HEK293T (cell line): ENCODE results near the gene PRKG2.

Experiments
- BHLHE40 ChIP-seq: fragments of 450-650 bp; IDR thresholded peaks from 2 replicates; pipeline ENCODE4 v1.6.1; 2016; ENCODE audit warnings: mild to moderate bottlenecking, moderate library complexity, borderline replicate concordance
- HDGF ChIP-seq: fragments of 450-650 bp; IDR thresholded peaks from 2 replicates; pipeline ENCODE4 v1.6.1; 2017; ENCODE audit warnings: antibody characterized with exemption, borderline replicate concordance
- LEF1 ChIP-seq: fragments of 450-650 bp; IDR thresholded peaks from 2 replicates; pipeline ENCODE4 v1.6.1; 2017; ENCODE audit warnings: mild to moderate bottlenecking, borderline replicate concordance
- NFRKB ChIP-seq: fragments of 450-650 bp; IDR thresholded peaks from 2 replicates; pipeline ENCODE4 v1.6.1; 2016; ENCODE audit warnings: mild to moderate bottlenecking, moderate library complexity
- SUZ12 ChIP-seq: fragments of 450-650 bp; IDR thresholded peaks from 2 replicates; pipeline ENCODE4 v1.6.1; 2016; ENCODE audit warnings: mild to moderate bottlenecking
- TARDBP ChIP-seq: fragments of 450-650 bp; IDR thresholded peaks from 2 replicates; pipeline ENCODE4 v1.6.1; 2016

DNA sequence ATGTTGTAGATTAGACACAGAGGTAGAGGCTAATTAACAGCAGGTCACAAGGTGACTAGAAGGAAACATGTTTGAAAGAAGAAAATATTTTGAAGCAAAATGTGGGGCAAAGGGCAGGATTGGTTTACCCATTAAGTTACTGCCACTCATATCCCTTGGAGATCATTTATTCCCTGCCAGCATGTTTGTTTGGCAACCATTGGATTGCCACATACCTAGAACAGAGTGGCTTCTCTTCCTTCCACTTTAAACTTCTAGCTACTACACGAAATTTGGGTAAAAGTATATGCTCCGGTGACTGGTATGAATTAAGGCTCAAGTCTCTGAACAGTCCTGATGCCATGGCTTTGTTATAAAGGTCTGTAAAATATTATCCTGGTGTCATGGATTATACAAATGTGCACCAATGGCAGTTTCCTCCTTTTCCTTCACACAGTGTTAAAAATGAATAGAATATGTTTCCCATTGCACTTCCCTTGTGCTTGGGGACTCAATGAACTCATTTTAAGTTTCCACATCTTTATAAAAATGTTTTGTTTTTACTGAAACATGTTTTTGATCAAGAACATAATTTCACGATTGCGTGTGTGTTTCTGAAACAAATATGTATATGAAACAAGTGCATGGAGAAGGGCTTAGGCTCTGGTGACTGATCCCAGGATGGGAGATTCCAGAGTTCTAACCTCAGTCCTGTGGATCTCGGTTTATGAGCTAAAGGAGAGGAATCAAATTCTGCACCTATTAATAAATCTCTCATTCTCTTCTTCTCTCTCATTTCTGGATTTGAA is 172.2 kb downstream of the PRKG2 start:
- no peak for TF ChIP-seq NFRKB
- TF ChIP-seq LEF1: no peak
- TF ChIP-seq BHLHE40: no peak
- TF ChIP-seq HDGF: no peak
- TF ChIP-seq TARDBP: no peak
- TF ChIP-seq SUZ12: no peak
